Measurements from ENCODE around the gene PRIM1.
"Not testable (repeated sequence)": the region's sequence is repeated elsewhere in the genome, so short reads cannot be mapped to it uniquely, and the experiment has no call there.

DNA sequence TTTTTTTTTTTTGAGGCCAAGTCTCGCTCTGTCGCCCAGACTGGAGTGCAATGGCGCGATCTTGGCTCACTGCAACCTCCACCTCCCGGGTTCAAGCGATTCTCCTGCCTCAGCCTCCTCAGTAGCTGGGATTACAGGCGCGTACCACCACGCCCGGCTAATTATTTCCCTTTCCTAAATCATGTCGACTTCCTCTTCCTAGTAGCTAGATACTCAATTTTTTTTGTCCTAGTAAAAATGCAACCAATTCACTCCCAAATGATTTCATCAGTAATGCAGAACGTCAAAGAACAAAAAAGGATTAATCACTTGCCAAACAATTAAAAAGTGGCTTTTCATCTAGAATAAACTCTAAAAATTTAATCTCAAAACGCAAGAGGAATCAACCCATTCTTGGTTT lies 1.5 kb downstream of the PRIM1 start:
- TF ChIP-seq POLR2A (IDR thresholded peaks at IDR 0.05; ENCODE audit: low read depth, low read length); POLR2AphosphoS5 (IDR thresholded peaks at IDR 0.05; ENCODE audit: low read depth, low read length); TAF1 (IDR thresholded peaks at IDR 0.05; ENCODE audit: low read depth, low read length); PAX5 (IDR thresholded peaks at IDR 0.05; ENCODE audit: insufficient read depth, low read length, severe bottlenecking); SPI1 (IDR thresholded peaks at IDR 0.05; ENCODE audit: low read depth, low read length): not testable (repeated sequence)
